GM18526 (cell line): ENCODE data around the gene APOC3.

Source experiments
- POLR2A ChIP-seq: IDR thresholded peaks from 3 replicates; pipeline ENCODE4 v1.6.1; 2011; ENCODE audit not compliant: insufficient read length; ENCODE audit errors: extremely low read depth

The APOC3 gene

GRCh38 chr11:116870054-116870453, 40.3 kb downstream of the APOC3 start:
- no peak for TF ChIP-seq POLR2A

GRCh38 chr11:116871248-116871647, 41.5 kb downstream of the APOC3 start:
- TF ChIP-seq POLR2A: no peak

DNA sequence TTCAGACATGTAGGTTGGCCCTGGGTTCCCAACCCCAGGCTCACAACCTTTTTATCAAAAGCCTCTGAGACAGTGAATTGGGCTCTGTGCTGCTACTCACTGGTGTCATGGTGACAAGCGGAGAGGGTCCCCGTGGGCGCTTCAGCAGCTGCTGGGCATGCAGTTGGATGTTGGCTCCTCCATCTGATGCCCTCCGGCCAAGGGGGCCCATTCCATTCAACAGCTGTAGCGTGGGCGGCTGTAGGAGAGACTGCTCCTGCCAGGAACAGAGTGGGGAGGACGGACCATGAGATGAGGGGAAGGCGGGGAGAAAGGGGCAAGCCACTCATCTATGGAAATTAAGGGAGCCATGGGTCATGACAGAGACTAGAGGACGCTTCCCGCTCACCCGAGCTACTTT, 43.7 kb downstream of the APOC3 start:
- TF ChIP-seq POLR2A: no peak

DNA sequence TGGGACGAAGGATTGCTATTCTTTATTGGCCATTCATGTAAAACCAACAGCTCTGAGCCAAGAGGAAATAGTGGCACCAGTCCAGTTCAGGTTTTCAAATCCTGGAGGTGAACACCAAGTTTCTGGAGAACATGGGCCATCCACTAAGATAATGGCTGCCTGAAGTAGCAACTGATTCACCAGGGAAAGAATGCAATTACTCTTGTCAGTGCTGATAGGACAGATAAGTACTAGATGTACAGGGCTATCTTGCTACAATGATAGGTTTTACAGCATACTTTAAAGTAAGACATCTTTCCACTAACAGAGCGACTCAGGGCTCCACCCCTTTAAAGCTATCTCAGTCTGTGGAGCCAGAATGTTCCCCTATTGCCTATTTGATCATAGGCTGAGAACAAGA, 44.5 kb downstream of the APOC3 start:
- TF ChIP-seq POLR2A: no peak

DNA sequence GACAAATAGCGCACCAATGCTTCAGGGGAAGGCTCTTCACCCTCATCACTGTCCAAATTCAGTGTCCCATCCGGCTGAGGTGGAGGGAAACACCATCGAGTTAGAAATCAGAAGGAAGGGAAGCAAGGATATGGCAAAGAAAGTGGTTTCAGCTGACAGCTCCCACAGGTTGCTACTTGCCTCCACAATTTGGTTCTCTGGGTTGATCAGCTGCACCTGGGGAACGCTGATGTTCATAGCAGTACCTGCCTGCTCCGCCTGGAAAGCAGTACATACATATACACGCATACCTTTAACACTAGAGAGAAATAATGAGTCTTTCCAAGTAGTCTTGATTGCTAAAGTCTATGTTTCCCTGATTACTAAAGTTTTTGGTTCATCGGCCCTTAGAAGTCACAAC, 45.5 kb downstream of the APOC3 start:
- no peak for TF ChIP-seq POLR2A

GRCh38 chr11:116876656-116877055, 46.9 kb downstream of the APOC3 start:
- no peak for TF ChIP-seq POLR2A

GRCh38 chr11:116879800-116880625, 50.3 kb downstream of the APOC3 start:
- no peak for TF ChIP-seq POLR2A

GRCh38 chr11:116881143-116881542, 51.4 kb downstream of the APOC3 start:
- no peak for TF ChIP-seq POLR2A

DNA sequence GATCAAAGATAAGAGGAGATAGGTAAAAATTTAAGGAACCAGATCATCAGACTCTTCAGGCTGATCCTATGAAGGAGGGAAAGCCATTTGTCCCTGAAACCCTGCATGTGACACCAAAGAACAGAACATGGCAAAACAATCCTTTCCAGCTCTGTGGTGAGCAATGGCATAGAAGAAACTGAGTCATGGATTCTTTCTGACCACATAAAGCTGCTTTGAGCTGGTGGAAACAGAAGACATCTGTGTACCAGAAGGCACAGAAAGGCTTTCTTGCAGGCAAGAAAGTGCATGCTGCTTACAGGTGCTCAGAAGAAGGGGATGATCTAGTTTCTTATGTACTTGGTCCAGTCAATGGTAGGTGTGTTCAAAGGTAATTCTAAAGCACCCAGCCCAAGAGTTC, 52.7 kb downstream of the APOC3 start:
- TF ChIP-seq POLR2A: no peak
